Right ventricle myocardium inferior (tissue), 1 donor: ENCODE data around the gene GOLGA6D. TPM values are rescaled to one million over a fixed set of nuclear protein-coding genes. Genes with fewer than 3 reads are reported as not detected.
"Not testable (repeated sequence)": the region's sequence is repeated elsewhere in the genome, so short reads cannot be mapped to it uniquely, and the experiment has no call there.

Source experiments
- ATAC-seq: fragments of 200-7000 bp; cut with Tn5 transposase; one replicate; pipeline ENCODE4 v1.9.1; 2020; ENCODE audit warnings: mild to moderate bottlenecking, moderate library complexity
- DNase-seq: peaks from one replicate; pipeline ENCODE4 v3.0.0; 2021; ENCODE audit errors: missing footprints
- intact Hi-C: fragments of 100-400 bp; cut with DNase I; formaldehyde crosslinking; loops from one replicate; pipeline ENCODE4 v1.11.0; 2022
- total RNA-seq: library from RNA; stranded (reverse); fragmentation: NEBNext Ultra II Directional; extraction: Animal tissue kit (Norgen Biotek cat#: 25700); gene quantifications from one replicate; pipeline ENCODE4 v1.2.1, GENCODE V29; 2021
- donor health status: DM: no; HTN: yes; CAD: no; lungs with severe emphysema.

Gene GOLGA6D
- total RNA-seq, 1 donor from 2014 or later: not detected

DNA sequence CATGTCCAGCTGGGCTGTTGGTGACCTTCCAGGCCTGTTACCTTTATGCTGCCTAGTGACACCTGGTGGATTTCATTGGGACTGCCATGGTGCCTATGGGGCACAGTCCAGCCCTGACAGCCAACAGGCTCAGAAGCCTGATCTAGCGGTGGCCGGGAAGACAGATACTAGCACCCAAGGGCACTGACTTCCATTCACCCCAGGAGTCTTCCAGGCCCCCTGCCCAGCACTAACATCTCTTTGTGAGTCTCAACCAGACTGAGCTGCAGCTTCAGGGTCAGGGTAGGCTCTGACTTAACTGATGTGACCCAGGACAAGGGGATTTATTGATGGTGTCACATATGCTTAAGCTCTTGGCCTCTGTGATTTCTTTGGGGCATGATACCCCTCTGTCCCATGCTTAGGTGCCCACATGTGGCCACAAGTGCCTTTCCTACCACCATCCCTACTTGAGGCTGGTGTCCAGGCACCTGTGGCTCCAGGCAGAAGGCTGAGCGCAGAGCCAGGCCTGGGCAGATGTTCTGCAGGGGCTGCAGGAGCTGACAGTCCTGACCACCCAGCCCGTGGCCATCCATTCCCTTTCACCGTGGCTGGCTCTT, 8.0 kb upstream of the GOLGA6D start:
- peak; percentile 94 for ATAC-seq
- intact Hi-C loops: not testable (repeated sequence)
- peak; percentile 82 for DNase-seq

DNA sequence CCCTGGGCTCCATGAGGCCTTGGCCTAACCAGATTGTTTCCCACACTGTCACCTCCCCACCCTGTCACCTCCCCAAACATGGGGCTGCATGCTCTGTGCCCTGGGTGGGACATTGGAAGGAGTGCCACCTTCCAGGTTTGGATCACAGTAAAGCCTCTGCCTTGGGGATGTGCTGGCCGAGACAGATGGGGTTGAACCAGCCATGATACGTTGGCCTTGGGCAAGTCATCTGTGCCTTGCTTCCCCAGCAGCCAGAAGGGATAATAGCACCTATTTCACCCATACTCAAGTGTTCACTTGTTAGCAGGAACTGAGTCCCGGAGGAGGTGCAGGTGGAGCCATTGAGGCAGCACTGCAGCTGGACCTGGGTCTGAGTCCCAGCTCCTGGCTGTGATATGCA, 7.0 kb upstream of the GOLGA6D start:
- DNase-seq: peak; percentile 60
- ATAC-seq: peak; percentile 50
- intact Hi-C loops: not testable (repeated sequence)

- peak; percentile 21 for DNase-seq
- intact Hi-C loops, ATAC-seq: not testable (repeated sequence)
Measured at GRCh38 chr15:75278497-75278896, 4.1 kb upstream of the GOLGA6D start.

GRCh38 chr15:75284152-75284551, 1.5 kb downstream of the GOLGA6D start:
- DNase-seq, intact Hi-C loops, ATAC-seq: not testable (repeated sequence)

DNA sequence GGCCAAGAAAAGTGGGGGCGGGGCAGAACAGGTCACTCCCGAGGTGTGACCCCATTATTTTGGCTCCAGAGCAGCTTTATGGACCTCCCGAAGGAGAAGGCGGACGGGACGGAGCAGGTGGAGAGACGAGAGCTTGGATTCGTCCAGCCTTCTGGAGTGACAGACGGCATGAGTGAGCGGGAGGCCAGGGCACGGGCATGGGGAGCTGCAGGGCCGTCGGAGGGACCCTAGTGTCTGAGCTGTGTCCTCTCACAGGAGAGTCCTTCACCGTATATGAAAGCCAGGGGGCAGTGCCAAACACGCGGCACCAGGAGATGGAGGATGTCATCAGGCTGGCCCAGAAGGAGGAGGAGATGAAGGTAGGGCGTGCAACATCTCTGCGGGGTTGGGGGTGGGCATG, 11.0 kb downstream of the GOLGA6D start:
- intact Hi-C loops, DNase-seq, ATAC-seq: not testable (repeated sequence)

GRCh38 chr15:75298541-75299310, 16.1 kb downstream of the GOLGA6D start:
- peak; percentile 63 for DNase-seq
- ATAC-seq: peak; percentile 54
- intact Hi-C loops: not testable (repeated sequence)

- peak; percentile 78 for DNase-seq
- ATAC-seq: peak; percentile 63
Measured at GRCh38 chr15:75299311-75299688, 16.7 kb downstream of the GOLGA6D start.

DNA sequence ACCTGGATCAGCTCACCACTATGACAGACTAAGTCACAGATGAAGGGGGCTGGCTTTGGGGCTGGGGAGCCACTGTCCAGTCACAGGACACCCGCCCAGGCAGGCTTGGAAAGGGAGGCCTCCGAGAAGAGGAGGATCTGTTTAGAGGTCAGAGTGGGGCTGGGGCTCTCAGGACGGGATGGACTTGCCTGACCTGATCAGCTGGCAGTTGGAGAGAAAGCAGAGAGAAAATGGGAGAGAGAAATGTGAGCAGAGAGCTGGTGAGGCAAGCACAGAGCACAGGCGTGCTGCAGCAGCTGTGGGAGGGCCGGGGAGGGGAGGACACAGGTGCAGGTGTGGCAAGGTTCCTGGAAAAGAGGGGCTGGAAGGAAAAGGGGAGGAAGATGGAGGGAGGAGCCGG, 17.4 kb downstream of the GOLGA6D start:
- ATAC-seq, intact Hi-C loops, DNase-seq: not testable (repeated sequence)

More at GRCh38 chr15:75299311-75299688, 16.7 kb downstream of the GOLGA6D start:
- intact Hi-C loops: not testable (repeated sequence)

GRCh38 chr15:75302318-75302717, 19.7 kb downstream of the GOLGA6D start:
- ATAC-seq: no peak
- intact Hi-C loops: no loop called here
- DNase-seq: no peak

- ATAC-seq, intact Hi-C loops, DNase-seq: not testable (repeated sequence)
Measured at GRCh38 chr15:75302753-75303152, 20.1 kb downstream of the GOLGA6D start.

DNA sequence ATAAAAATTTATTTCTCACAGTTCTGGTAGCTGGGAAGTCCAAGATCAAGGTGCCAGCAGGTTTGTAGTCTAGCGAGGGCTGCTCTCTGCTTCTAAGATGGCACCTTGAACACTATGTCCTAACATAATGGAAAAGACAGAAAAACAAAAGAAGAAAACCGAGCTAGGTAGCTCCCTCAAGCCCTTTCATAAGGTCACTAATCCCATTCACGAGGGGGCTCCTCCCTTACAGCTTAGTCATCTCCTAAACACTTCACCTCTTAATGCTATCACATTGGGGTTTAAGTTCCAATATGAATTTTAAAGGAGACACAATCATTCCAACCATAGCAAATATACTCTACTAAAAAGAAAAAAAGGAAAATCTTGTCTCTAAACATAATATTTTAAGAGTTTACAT, 23.6 kb downstream of the GOLGA6D start:
- intact Hi-C loops: no loop called here
- DNase-seq (no peak), ATAC-seq (no peak)

DNA sequence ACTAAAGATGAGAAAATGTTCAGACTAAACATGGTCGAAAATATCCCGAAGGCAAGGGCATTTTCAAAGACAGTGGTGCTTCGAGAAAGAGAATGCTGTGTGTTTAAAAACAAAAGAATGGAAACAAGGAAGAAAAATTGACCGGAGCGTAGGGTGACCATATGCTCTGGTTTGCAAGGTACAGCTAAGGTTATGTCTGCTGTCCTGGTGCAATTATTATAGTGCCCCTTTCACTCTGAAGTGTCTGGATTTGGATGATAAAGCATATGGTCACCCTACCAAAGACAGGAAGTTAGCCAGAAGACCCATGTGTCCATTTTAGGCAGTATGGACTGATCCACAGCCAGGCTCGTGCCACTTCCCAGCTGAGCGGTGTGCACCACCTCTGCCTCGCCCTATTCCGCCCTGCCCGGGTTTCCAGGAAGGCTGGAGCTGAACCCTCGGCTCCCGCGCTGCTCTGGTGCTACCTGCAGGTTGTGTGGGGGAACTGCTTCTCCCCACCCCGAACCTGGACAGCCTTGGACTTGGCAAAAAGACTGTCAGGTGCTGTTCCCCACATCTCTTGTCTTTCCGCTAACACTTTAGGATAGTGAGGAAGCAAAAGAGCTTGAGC, 25.2 kb downstream of the GOLGA6D start:
- intact Hi-C loops: no loop called here
- DNase-seq: peak; percentile 65
- peak; percentile 39 for ATAC-seq

DNA sequence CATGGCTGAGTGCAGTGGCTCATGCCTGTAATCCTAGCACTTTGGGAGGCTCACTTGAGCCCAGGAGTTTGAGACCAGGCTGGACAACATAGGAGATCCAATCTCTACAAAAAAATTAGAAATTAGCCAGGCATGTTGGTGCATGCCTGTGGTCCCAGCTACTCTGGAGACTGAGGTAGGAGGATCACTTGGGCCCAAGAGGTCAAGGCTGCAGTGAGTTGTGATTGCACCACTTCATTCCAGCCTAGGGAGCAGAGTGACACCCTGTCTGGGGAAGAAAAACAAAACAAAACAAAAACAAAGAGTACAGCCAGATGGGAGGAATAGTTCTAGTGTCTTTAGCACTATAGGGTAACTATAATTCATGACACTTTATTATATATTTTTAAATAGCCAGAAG, 27.1 kb downstream of the GOLGA6D start:
- ATAC-seq (no peak), DNase-seq (no peak)
- intact Hi-C loops: no loop called here

- ATAC-seq, DNase-seq, intact Hi-C loops: not testable (repeated sequence)
Measured at GRCh38 chr15:75312548-75312947, 29.9 kb downstream of the GOLGA6D start.

- intact Hi-C loops: no loop called here
- no peak for ATAC-seq
Measured at GRCh38 chr15:75313116-75313845, 30.6 kb downstream of the GOLGA6D start.

DNA sequence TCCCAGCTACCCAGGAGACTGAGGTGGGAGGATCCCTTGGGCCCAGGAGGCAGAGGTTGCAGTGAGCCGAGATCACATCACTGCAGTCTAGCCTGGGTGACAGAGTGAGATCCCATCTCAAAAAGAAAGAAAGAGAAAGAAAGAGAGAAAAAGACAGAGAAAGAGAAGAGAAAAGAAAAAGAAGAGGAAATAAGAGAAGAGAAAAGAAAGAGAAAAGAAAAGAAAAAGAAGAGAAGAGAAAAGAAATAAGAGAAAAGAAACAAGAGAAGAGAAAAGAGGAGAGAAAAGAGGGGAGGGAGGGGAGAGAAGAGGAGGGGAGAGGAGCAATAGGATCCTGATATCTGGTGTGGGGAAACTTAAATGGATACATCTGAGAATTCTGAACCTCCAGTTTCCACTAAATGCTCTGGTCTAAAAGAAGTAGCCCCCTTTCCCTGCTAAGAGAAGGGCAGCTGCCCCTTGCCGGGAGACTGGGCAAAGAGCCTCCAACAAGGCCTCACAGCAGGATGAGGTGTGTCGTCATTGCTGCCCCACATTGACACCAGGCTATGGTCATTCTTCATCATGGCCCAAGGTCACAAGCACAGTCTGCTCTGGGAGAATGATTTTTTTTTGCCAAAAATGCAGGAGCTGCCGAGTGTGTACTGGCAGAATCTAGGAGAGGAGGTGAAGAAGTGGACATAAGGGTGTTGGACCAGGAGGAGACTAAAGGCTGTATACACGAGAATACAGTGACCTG, 32.1 kb downstream of the GOLGA6D start:
- ATAC-seq (no peak), DNase-seq (no peak)
- intact Hi-C loops: no loop called here

More at GRCh38 chr15:75313116-75313845, 30.6 kb downstream of the GOLGA6D start:
- DNase-seq: no peak

DNA sequence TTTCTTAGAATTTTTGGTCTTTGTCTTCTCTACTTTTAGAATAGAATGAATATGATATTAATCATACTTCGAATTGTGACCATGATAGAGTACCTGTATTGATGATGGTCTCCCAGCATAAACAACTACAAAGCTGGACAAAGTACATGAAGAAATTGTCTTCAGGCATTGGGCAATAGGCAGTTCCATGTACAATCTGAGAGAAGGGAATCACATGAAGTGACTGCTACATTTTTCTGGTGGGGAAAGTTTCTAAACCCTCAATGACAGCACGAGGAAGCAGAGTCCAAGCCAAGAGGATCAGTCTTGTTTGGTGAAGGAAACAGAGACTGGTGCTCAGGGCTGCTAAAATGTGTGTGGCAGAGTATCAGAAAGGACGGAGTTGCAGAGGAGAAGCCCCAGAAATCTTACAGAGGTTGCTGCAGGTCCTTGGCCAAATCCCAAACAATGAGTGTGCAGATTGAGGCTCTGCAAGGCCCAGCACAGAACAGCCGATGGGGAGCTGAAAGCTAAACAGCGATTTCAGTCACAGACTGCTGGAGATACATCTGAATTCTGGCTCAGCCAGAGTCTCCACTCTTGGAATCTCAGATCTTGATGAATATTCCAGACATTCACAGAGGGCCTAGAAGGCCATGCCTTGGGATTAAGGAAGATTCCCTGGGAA, 36.7 kb downstream of the GOLGA6D start:
- ATAC-seq, DNase-seq, intact Hi-C loops: not testable (repeated sequence)

DNA sequence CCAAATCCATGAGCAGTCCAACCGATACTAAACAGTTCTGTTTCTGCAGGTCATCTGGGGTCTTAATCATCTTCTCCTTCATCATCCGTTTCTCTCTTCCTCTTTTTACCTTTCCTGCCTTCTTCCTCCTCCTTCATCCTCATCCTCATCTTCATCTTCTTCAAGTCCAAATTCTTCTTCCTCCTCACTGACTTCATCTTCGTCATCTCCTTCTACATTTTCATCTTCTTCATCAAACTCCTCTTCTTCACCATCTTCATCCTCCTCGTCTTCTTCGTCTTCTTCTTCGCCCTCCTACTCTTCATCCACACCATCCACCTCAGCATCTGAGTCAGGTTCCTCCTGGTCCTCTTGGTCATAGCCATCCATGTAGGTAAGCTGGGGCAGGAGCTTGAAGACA, 39.1 kb downstream of the GOLGA6D start:
- intact Hi-C loops: no loop called here
- ATAC-seq (no peak), DNase-seq (no peak)
